Measurements from ENCODE around the gene BLOC1S1.

DNA sequence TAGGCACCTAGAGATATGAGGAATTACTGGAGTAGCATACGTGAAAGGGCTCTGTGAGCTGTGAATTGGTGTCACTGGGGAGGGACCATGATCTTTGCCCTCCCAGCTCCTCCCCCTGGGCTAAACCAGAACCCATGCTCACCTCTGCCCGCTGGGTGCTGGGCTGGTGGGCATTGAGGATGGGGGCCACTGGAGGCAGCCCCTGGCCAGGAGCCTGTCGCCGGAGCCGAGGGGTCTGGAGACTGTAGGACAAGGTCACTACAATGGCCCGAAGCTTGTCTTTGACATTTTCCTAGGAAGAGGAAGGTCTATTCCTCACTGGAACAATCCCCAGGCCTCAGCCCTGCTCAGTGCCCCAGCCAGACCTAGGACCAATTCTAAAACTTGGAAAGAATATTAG is 19.7 kb upstream of the BLOC1S1 start:
- no peak for TF ChIP-seq POLR2A (IDR thresholded peaks at IDR 0.05)
- TF ChIP-seq, protein P1, sequence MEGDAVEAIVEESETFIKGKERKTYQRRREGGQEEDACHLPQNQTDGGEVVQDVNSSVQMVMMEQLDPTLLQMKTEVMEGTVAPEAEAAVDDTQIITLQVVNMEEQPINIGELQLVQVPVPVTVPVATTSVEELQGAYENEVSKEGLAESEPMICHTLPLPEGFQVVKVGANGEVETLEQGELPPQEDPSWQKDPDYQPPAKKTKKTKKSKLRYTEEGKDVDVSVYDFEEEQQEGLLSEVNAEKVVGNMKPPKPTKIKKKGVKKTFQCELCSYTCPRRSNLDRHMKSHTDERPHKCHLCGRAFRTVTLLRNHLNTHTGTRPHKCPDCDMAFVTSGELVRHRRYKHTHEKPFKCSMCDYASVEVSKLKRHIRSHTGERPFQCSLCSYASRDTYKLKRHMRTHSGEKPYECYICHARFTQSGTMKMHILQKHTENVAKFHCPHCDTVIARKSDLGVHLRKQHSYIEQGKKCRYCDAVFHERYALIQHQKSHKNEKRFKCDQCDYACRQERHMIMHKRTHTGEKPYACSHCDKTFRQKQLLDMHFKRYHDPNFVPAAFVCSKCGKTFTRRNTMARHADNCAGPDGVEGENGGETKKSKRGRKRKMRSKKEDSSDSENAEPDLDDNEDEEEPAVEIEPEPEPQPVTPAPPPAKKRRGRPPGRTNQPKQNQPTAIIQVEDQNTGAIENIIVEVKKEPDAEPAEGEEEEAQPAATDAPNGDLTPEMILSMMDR (IDR thresholded peaks at IDR 0.05) = no peak
